ENCODE data around the gene FOXA2. TPM values are rescaled to one million over a fixed set of nuclear protein-coding genes. Genes with fewer than 3 reads are reported as not detected.

The FOXA2 gene
- total and polyA plus RNA-seq, 2 of the 13 experiments (the other 11 are each of a cell fraction or from before 2014, with no cell fraction given) = 8.8 to 12.2 TPM

GRCh38 chr20:22533823-22534751 lies 50.3 kb downstream of the FOXA2 start (continued):
- TF ChIP-seq GTF3A (CRISPR knock-in tag; conservative IDR thresholded peaks at IDR 0.05) (0 out of 2 replicates have a peak, but pooled peaks have one; percentile 53), SOX5 (CRISPR knock-in tag; IDR thresholded peaks at IDR 0.05; ENCODE audit: borderline replicate concordance) (peak; percentile 99), ZNF83 (CRISPR knock-in tag; IDR thresholded peaks at IDR 0.05; ENCODE audit: borderline replicate concordance) (peak; percentile 98), MAF1 (CRISPR knock-in tag; IDR thresholded peaks at IDR 0.05; ENCODE audit: borderline replicate concordance) (no peak; the same call in 1 of the 2 replicates), ZNF138 (CRISPR knock-in tag; IDR thresholded peaks at IDR 0.05; ENCODE audit: low read depth) (peak; percentile 85; the same call in 1 of the 2 replicates), ZFP36L1 (CRISPR knock-in tag; IDR thresholded peaks at IDR 0.05) (peak; percentile 99), SNAPC4 (CRISPR knock-in tag; IDR thresholded peaks at IDR 0.05) (peak; percentile 95), MAX (IDR thresholded peaks at IDR 0.05) (peak; percentile 100), ZNF691 (CRISPR knock-in tag; IDR thresholded peaks at IDR 0.05; ENCODE audit: borderline replicate concordance, low read depth) (peak; percentile 100), ZNF619 (CRISPR knock-in tag; IDR thresholded peaks at IDR 0.05) (peak; percentile 92), PRDM15 (CRISPR knock-in tag; IDR thresholded peaks at IDR 0.05) (peak; percentile 83), PHF5A (CRISPR knock-in tag; IDR thresholded peaks at IDR 0.05; ENCODE audit: low read depth, unreplicated experiment) (no peak), ZNF512 (CRISPR knock-in tag; IDR thresholded peaks at IDR 0.05) (peak; percentile 58; the same call in 1 of the 2 replicates), TFDP1 (CRISPR knock-in tag; IDR thresholded peaks at IDR 0.05; ENCODE audit: borderline replicate concordance) (peak; percentile 99)
